Testis (tissue), 3 donors: Measurements from ENCODE around the gene KIF5C. TPM values are rescaled to one million over a fixed set of nuclear protein-coding genes. Genes with fewer than 3 reads are reported as not detected.

Experiments used
- DNase-seq: peaks from one replicate; pipeline ENCODE4 v3.0.0-alpha.2; 2019
- H3K27ac ChIP-seq, 2 donors: fragments of 200-600 bp; sonication (generic); one replicate each; pipeline ENCODE4 v1.5.1; 2019
- H3K27me3 ChIP-seq: fragments of 200-600 bp; sonication (generic); one replicate; pipeline ENCODE4 v1.5.1; 2019
- H3K36me3 ChIP-seq: fragments of 200-600 bp; sonication (generic); one replicate; pipeline ENCODE4 v1.5.1; 2017; ENCODE audit warnings: low read depth; ENCODE audit errors: missing control alignments
- H3K4me1 ChIP-seq: fragments of 200-600 bp; sonication (generic); one replicate; pipeline ENCODE4 v1.5.1; 2019
- H3K4me3 ChIP-seq, 2 donors: fragments of 200-600 bp; sonication (generic); one replicate each; pipeline ENCODE4 v1.5.1; 2017 to 2019
- H3K9me3 ChIP-seq: fragments of 200-600 bp; sonication (generic); one replicate; pipeline ENCODE4 v1.5.1; 2017
- CTCF ChIP-seq, 3 experiments: fragments of 450-650 bp in 2 of 3; fragments of 200-600 bp in 1 of 3; sonication (generic) in 1 of 3; IDR thresholded peaks; one replicate each; pipeline ENCODE4 v1.5.1; 2016 to 2019; ENCODE audit warnings: antibody characterized with exemption in 3 of 3, mild to moderate bottlenecking in 2 of 3, moderate library complexity in 1 of 3
- POLR2A ChIP-seq: fragments of 450-650 bp; IDR thresholded peaks from one replicate; pipeline ENCODE4 v1.6.1; 2017; ENCODE audit warnings: antibody characterized with exemption, mild to moderate bottlenecking, moderate library complexity
- WGBS, 2 donors: methylation state at CpG; one replicate each; pipeline ENCODE4 v1.1.5; 2018; 5-methylcytosine and 5-hydroxymethylcytosine counted together
- intact Hi-C: fragments of 100-400 bp; cut with DNase I; formaldehyde crosslinking; loops from one replicate; pipeline ENCODE4 v1.15.1; 2023; ENCODE audit warnings: low total_unique reads
- polyA plus RNA-seq: library from polyadenylated mRNA; stranded (reverse); fragments of 350-450 nt; fragmentation: Illumina TruSeq; extraction: RNeasy Lipid Tissue Mini Kit (QIAGEN cat#74804); gene quantifications from one replicate; pipeline ENCODE4 v1.2.3, GENCODE V29; 2014; ENCODE audit warnings: low read depth, low replicate concordance; ENCODE audit not compliant: insufficient read depth
- small RNA-seq, 2 donors: library from RNA; depleted of rRNA; stranded (forward); fragments of <200 nt; gene quantifications; one replicate each; pipeline ENCODE3, GENCODE V24; 2016
- total RNA-seq, 2 donors: library from RNA; depleted of rRNA; stranded (reverse); fragments of >200 nt; gene quantifications; one replicate each; pipeline ENCODE4 v1.2.3, GENCODE V29; 2016

KIF5C gene
- total and polyA plus RNA-seq, 3 donors from 2014 or later, result 57.0 to 159 (median 146) TPM

DNA sequence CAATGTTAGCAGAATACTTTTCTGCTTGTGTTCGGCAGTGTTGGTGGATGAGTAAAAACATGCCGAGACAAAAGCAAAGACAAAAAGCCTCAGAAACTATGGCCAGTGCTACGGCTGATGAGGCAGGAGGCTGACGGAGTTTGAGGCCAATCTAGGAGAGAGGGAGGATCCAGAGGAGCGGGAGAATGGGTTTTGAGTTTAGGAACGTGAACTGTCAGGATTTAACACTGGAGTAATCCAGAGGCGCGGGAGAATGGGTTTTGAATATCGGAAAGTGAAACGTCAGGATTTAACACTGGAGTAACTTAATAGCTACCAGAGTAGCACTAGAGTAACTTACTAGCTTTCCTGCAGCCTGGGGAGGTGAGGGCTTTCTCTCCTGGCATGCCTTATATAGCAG is 200.8 kb downstream of the KIF5C start:
- Histone ChIP-seq H3K27ac (no peak overlapping the region), H3K4me1 (no peaks in the 10 kb centered on the region), H3K36me3 (no peaks in the 10 kb centered on the region), H3K9me3 (no peaks in the 10 kb centered on the region), H3K27me3 (no peaks in the 10 kb centered on the region), H3K4me3 (no peak overlapping the region)
- DNase-seq, result no peak
- TF ChIP-seq CTCF (IDR thresholded peaks at IDR 0.05), result no peak
- TF ChIP-seq POLR2A, result no peak
- intact Hi-C loops, result no loop called here
- WGBS, 2 donors, result 48 to 57% methylated on average over 10 of the region's 10 CpGs

Small RNA genes within 50 kb of the gene (small RNA-seq; reads per million reads assigned to genes)
- gene RNU2-9P (0 to 0.18 reads per million in 2 donors), gene UBBP3 (0 to 0.09 reads per million in 2 donors)

Other genes starting within 250 kb of the KIF5C start
- 10 to 100 TPM; 41.7 to 53.1 TPM for gene EPC2, start 230.5 kb upstream of the KIF5C start, total RNA-seq
- 22.5 TPM for gene EPC2, start 230.5 kb upstream of the KIF5C start, polyA plus RNA-seq
- gene LYPD6B, start 163.5 kb downstream of the KIF5C start, total RNA-seq, result 10 to 100 TPM; 41.9 to 45.2 TPM
- 53.0 TPM for gene LYPD6B, start 163.5 kb downstream of the KIF5C start, polyA plus RNA-seq